Astrocyte of the spinal cord (primary cell): ENCODE data around the gene ANKS1B.

Source experiments
- DNase-seq: peaks from one replicate; pipeline ENCODE4 v3.0.0; 2011; ENCODE audit warnings: low read depth, low spot score
- H3K4me3 ChIP-seq: 2 replicates; pipeline ENCODE4 v1.5.1; 2011; ENCODE audit warnings: low read depth, mild to moderate bottlenecking, low read length, moderate library complexity
- CTCF ChIP-seq: IDR thresholded peaks from 2 replicates; pipeline ENCODE4 v1.5.1; 2012; ENCODE audit warnings: low read depth, mild to moderate bottlenecking, low read length, inconsistent platforms
- in situ Hi-C: cut with HindIII; loops from 2 replicates; pipeline ENCODE4 v1.10.0; 2017; ENCODE audit warnings: low sequenced_read_pairs

Gene ANKS1B

GRCh38 chr12:99372257-99372920, 612.3 kb downstream of the ANKS1B start:
- no peak for DNase-seq
- H3K4me3 ChIP-seq: no peak overlapping the region
- in situ Hi-C loops: no loop called here
- no peak for TF ChIP-seq CTCF

GRCh38 chr12:99370421-99371138, 614.2 kb downstream of the ANKS1B start:
- no peak for DNase-seq
- H3K4me3 ChIP-seq: no peak overlapping the region
- no peak for TF ChIP-seq CTCF
- in situ Hi-C loops: no loop called here

GRCh38 chr12:99367181-99367580, 617.6 kb downstream of the ANKS1B start:
- DNase-seq: no peak
- no peak overlapping the region for H3K4me3 ChIP-seq
- no peak for TF ChIP-seq CTCF
- in situ Hi-C loops: no loop called here

GRCh38 chr12:99352269-99352668, 632.5 kb downstream of the ANKS1B start:
- no peak for TF ChIP-seq CTCF
- no peak for DNase-seq
- in situ Hi-C loops: no loop called here
- no peak overlapping the region for H3K4me3 ChIP-seq

- no peak for DNase-seq
- H3K4me3 ChIP-seq: no peak overlapping the region
- in situ Hi-C loops: no loop called here
- no peak for TF ChIP-seq CTCF
Measured at GRCh38 chr12:99343960-99344359, 640.8 kb downstream of the ANKS1B start.

DNA sequence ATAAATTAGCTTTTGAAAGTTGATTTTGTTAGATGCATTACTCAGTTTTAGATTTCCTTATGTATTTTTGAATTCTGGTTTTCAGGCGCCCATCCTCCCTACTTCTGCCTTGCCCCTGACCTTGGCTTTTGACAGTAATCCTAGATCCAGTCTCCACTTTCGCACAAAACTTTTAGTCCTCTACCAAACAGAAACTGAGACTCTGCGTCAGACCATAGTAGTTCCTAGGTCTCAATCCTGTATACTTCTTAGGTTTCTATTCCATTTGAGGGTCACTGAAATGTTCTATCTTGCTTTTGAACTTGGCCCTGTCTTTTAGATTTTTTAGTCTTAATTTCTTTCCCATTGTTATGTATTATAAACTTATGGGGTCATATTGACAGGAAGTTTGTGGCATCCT, 645.1 kb downstream of the ANKS1B start:
- in situ Hi-C loops: no loop called here
- DNase-seq: no peak
- TF ChIP-seq CTCF: no peak
- no peak overlapping the region for H3K4me3 ChIP-seq
